GM19023 (cell line): ENCODE data around the gene MDM4.
A peak's percentile ranks its signal among the peaks of the same experiment; 100 is the strongest.

Experiments used
- ATAC-seq: cut with Tn5 transposase; IDR thresholded peaks from one replicate; pipeline ENCODE4 v1.9.1; 2021; ENCODE audit warnings: mild to moderate bottlenecking, moderate library complexity; ENCODE audit not compliant: unreplicated experiment

Gene MDM4

DNA sequence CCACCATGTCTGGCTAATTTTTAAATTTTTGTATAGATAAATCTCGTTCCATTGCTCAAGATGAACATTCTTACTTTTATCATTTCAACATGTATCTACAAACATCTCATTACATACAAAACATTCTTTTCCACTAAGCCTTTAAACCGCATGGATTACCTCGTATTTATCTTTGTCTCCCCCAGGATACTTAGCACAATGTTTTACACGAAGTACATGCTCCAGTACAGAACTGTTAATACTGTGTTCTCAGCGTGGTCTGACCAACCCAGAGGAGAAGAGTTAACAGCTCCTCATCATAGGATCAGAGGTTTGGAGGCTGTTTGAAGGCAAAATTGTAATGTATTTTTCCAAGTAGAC, 29.0 kb upstream of the MDM4 start:
- no peak for ATAC-seq

GRCh38 chr1:204491655-204492054, 24.6 kb upstream of the MDM4 start:
- no peak for ATAC-seq

DNA sequence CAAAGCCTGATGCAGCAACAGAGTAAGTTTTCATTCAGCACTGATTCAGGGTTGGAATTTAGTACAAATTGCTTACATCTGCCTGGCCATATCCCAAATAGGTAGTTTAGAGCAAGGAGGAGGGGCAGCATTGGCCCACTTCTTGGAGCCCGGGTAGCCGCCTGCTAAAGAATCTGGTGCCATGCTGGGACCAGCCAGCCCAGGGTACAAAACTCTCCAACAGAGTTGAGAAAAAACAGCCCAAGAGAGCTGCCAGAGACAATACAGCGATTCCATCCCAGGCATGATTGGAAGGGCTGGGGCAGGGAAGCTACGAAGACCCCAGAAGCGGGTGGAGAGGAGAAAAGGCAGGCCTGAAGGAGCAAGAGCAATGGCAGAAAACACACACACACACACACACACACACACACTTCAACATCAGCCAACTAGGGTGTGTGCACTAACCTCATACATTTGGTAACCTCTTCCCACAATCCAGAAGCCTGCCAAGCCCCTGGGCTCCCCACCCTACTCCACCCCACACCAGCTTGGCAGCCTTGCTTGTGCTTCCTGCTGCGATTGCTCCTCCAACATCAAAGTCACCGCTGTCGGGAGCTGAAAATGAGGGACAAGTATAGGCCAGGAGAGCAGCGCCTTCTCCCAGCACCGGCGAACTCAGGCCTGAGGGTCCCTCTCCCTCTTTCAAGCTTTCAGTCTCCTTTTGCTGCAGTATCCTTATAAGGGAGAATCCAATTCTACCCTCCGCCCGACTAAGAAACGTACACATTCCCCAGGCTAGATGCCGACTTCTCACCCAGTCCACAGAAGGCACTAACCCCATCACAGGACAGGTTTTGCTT, 22.8 kb upstream of the MDM4 start:
- ATAC-seq, result no peak

DNA sequence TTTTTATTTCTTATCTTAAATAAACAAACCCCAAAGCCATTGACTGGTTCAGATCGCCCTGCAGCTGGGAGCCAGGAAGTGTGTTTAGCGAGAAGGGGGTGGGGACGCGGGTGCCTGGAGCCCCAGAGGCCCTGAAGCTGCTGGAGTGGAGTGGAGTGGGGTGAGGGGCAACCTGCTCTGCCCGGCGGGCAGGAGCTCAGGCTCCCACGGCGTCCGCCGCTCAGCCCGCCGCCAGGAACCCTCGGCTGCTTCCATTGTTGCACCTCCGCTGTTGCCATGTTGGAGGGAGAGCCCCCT, 22.3 kb upstream of the MDM4 start:
- peak; percentile 39 for ATAC-seq

DNA sequence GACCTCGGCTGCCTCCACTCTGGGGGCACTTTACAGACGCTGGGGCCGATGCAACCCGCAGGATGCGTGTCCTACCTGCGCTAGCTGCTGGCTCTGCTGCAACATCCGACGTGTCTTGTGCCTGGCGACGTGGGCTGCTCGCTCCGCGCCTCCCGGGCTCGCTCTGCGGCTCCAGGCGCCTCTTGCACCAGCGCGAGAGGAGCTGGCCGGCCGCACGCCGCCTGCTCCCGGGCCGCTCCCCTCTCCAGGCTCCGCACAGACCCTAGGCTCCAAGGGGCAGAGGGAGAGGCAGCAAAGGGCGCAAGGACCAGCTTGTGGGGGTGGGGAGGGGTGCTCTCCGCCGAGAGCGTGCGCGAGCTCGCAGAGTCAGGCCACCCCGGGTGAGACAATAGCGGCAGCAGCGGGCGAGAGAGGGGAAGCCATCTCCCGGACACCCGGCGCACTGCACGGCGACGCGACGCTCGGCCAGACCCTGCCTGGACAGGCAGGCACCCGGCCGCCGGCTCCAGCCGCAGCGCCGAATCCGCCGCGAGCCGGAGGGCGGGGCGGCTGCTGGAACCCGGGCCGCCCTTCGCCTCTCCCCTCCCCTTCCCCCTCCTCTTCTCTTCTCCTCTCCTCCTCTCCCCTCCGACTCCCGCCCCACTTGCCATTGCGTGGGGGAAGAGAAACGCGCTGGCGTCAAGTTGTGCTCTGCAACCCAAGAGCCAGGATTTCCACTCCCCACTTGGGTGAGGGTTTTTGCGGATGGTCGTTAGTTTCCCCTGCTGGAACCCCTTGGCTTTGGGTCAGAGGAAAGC, 21.7 kb upstream of the MDM4 start, which contains the start of gene PIK3C2B:
Gene PIK3C2B (minus strand): TSS at position 525 of the 797 bp plus-strand sequence. CDS start 25,003 bp downstream, outside the sequence.
- peak; percentile 83 for ATAC-seq

- peak; percentile 43 for ATAC-seq
Observed at GRCh38 chr1:204495078-204495753, 21.0 kb upstream of the MDM4 start.

DNA sequence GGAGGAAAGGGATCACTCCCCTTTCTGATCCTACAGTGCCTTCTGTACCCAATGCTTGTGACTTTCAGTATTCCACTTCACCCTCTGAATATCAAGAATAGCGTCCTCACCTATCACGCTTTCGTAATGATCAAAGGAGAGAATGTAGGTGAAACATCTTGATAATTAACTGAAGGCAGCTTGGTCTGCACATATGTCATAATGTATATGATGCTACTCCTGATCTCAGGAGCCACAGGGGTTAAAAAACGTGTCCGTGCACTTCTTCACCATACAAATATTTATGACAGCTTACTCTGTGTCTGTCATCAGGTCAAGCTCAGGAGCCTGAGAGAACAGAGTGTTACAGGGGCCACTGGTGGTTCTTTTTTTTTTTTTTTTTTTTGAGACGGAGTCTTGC, 20.4 kb upstream of the MDM4 start:
- no peak for ATAC-seq

GRCh38 chr1:204498981-204499380, 17.2 kb upstream of the MDM4 start:
- no peak for ATAC-seq

DNA sequence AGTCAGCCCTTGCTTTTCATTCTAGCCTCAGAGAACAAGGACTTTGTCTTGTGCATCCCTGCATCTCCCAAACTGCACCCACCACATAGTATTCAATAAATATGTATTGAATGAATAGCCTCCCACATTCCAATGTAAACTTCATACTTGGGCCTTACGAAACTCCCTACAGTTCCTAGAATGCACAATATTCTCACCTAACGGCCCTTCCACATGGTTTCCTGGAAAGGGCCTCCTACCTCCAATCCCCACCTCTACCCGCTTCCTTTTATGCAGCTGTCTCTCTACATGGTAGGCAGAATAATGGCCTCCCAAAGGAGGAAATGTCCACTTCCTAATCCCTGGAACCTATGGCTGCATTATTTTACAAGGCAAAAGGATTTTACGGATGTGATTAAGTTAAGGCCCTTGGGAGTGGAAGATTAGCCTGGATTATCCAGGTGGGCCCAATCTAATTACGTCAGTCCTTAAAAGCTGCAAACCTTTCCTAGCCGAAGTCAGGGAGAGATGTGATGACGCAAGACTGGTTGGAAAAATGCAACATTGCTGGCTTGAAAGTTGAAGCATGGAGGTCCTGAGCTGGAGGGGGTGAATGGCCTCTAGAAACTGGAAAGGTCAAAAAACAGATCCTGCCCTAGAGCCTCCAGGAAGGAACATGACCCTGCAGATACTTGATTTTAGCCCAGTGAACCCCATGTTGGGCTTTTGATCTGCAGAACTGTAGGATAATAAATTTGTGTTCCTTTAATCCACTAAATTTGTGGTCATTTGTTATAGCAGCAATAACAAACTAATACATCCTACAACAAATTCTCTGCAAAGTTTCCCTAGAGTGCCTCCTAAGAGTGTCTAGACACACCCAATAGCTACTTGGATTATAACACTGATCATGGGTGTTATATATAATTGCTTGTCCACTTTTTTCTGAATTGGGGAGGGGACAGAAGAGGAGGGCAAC, 16.4 kb upstream of the MDM4 start:
- ATAC-seq, result no peak

- ATAC-seq, result no peak
Observed at GRCh38 chr1:204502241-204502640, 14.0 kb upstream of the MDM4 start.

DNA sequence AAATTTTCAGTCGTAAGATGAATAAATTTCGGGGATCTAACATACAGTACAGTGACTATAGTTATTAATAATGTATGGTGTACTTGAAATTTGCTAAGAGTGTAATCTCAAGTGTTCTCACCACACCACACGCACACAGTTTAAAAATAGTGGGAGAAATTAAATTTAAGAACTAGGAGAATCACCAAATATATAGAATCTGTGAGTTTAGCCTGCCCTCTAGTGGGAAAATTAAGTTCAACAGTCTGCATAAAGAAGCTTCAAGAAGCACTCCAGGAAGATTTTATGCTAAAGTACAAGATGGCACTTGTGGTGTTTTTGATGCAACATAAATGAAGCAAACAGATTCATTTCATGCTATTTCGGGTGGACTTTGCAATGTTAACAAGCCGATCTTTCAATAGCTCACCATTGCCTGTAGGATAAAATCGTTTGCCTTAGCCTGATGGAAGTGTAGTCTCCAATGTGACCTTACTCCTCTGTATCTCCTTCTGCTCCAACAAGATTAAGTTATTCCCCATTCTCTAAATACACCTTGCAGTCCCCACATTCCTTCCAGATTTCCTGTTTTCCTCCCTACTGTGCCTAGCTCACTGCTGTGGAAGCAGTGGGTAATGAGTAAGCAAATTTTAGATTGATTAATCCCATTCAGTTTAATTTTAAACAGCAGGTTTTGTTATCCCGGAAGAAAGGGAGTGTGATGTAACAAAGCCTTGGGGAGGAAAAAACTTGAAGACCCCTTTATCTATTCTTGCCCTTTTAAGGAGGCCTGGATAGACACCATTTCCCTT, 12.9 kb upstream of the MDM4 start:
- ATAC-seq, result no peak

- no peak for ATAC-seq
Observed at GRCh38 chr1:204503913-204504519, 12.2 kb upstream of the MDM4 start.

- ATAC-seq, result no peak
Observed at GRCh38 chr1:204505674-204506200, 10.5 kb upstream of the MDM4 start.

DNA sequence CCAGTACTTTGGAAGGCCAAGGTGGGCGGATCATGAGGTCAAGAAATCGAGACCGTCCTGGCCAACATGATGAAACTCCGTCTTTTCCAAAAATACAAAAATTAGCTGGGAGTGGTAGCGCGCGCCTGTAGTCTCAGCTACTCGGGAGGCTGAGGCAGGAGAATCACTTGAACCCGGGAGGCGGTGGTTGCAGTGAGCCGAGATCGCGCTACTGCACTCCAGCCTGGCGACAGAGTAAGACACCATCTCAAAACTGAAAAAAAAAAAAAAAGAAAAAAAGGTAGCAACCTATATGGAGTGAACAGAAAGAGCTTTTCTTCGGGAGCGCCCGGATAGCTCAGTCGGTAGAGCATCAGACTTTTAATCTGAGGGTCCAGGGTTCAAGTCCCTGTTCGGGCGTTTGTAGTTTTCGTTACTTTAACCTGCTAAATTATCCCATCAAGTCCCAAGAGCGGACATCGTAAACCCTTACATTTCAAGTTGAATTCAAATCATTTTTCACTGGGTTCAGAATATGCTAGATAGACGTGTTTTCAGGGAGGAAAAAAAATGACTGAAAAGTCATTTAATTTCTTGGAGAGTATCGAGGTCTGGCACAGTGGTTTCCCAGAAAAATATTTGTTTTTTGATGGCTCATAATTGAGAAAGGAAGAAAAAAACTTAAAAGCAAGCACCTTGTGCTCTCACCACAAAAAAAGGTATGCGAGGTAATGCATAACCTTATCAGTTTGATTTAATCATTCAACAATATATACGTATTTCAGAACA, 9.8 kb upstream of the MDM4 start:
- ATAC-seq, result peak; percentile 72

DNA sequence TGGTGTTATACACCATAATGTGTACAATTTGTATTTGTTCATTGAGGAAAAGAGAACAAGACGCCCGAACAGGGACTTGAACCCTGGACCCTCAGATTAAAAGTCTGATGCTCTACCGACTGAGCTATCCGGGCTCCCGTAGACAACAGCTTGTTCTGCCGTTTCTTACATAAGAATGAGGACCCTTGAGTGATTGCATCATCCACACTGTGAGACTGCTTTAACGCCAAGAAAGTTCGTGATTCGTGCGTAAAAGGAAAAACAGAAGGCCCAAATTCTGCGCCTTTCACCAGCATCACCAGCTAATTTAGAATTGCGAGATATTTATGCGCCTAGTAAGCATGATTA, 9.3 kb upstream of the MDM4 start:
- ATAC-seq, result peak; percentile 61

- no peak for ATAC-seq
Observed at GRCh38 chr1:204507317-204508105, 8.7 kb upstream of the MDM4 start.

DNA sequence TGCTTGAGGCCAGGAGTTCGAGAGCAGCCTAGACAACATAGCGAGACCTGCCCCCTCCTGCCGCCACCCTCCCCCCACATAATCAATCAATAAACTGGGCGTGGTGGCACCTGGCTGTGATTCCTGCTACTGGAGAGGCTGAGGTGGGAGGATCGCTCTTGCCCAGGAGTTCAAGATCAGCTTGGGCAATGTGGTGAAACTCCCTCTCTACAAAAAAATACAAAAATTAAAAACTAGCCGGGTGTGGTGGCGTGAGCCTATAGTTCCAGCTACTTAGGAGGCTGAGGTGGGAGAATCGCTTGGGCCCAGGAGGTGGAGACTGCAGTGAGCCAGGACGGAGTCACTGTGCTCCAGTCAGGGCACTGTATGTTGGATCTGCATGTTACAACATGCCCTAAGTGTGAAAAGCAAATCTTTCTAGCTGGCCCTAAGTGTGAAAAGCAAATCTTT, 7.0 kb upstream of the MDM4 start:
- ATAC-seq, result no peak

GRCh38 chr1:204511366-204511765, 4.8 kb upstream of the MDM4 start:
- ATAC-seq, result no peak
